Measurements from ENCODE around the gene MAPK12.
A peak's percentile ranks its signal among the peaks of the same experiment; 100 is the strongest.
"Not testable (repeated sequence)": the region's sequence is repeated elsewhere in the genome, so short reads cannot be mapped to it uniquely, and the experiment has no call there.

Gene MAPK12

DNA sequence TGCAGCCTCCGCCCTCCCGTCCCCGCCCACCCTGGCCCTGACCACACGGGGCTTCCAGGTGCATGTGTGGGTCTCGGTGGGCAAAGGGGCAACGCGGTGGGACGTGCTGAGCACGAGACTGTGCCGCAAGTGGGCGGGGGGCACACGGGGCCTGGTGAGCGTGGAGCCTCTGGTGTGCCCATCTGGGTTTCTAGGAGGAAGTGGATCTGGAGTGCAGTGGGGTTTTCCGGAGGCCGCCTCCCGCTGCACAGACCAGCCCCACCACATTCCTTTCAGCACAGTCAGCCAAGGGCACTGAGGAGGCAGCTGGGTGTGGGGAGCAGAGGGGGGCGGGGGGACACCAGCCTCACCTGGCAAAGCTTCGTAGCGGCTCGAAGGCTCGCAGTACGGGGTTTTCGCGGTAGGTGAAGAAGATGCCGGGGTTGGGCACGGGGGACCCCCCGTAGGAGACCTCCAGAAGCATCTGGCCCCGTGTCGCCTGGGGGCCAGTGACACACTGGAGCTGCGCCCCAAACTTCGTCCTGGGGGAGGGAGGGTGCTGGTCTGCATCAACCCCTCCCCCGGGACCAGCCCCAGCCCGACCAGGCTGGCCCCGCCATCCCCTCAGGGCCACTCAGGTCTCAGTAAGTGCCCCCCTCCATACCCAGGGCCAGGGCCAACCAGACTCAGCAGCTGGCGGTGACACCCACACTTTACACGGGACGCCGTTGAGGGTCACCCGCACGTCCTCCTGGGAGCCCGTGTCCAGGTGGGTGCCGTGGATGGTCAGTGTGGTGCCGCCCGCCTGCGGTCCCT, 21.1 kb upstream of the MAPK12 start:
- DNase-seq (ENCODE audit: low read depth in 2 of 2): no peak

DNA sequence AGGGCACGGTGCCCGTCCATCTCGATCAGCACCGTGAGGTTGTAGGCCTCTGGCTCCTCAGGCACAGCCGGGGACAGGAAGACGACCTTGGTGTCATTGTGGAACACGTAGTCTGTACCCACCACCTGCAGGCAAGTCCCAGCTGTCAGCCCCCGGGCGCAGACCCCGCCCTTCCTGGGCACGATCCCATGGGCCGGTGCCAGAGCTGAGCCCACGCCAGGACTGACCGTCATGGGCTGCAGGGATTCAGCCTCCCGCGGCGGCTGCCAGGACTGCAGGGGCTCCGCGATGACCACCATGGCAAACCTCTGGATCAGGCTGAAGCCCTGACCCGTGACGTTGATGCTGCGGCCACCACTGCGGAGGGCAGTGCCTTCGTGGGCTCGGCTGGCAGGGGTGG, 20.5 kb upstream of the MAPK12 start:
- DNase-seq (ENCODE audit: low read depth in 2 of 2): no peak

DNA sequence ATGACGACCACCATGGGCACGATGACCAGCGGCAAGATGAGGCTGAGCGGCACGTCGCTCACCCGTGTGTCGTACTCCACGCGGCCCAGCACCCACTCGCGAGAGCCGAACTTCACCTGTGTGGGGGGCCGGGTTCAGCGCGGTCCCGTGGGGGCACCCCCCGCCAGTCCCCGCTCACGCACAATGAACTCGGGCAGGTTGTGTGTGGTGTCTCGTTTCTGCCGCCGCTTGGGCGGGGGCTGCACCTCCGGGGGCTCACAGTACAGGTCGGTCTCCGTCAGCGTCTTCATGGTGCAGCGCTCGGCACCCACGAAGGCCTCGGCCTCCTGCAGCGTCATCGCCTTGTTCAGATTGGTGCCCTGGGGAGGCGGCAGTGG, 19.9 kb upstream of the MAPK12 start:
- DNase-seq (ENCODE audit: low read depth in 2 of 2): no peak

DNA sequence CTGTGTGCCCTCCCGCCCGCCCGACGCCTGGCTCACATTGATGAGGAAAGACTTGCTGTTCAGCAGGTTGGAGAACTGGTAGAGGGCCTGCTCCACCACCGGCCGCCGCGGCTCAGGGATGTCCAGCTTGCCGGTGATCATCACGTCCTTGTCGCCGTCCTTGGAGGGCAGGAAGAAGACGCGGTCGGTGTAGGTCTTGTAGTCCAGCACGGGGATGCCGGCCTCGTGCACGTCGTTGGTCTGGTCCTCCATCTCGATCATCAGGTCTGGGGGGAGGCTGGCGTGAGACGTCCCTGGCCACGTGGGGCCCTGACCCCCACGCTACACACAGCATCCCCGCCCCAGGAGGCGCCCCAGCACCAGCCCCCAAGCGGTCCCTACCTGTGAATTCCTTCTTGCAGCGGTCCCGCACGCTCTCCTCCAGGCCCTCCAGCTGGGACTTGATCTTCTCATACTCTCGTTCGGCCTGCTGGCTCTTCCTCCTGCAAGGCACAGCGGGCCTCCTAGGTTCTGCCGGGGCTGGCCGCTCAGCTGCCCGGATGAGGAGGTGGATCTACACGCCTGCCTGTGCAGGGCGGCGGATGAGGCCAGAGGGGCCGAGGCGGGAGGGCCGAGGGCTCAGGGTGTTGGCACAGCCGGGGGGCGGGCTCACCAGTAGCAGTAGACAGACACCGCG, 19.4 kb upstream of the MAPK12 start:
- DNase-seq (ENCODE audit: low read depth in 2 of 2): no peak

DNA sequence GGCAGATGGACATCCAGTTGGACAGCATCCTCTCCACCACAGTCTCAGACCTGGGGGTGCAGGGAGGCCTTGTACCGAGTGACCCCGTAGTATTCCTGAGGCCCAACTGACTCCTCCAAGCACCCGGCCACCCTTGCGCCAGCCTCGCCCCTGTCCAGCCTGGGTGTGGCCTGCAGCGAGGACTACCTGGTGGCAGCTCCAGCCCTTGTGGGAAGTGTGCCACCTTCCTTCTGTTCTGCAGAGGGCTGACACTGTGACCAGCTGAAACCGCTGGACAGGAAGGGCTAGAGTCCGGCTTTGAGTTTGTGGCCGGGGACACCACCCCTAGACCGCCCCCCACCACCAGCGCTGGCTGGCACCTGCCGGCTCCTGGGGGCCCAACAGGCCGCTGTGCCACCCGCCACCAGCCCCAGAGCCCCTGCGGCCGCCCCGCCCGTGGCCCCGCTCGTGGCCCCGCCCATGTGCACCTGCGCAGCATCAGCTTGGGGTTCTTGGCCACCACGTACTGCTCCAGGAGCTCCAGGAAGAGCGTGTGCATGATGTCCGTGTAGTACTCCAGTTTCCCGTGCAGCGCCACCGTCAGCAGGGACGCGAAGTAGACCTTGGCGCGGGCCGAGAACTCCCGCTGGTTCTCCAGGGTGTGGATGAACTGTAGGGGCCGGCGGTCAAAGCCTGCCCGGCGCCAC, 18.7 kb upstream of the MAPK12 start:
- DNase-seq (ENCODE audit: low read depth in 2 of 2): no peak

DNA sequence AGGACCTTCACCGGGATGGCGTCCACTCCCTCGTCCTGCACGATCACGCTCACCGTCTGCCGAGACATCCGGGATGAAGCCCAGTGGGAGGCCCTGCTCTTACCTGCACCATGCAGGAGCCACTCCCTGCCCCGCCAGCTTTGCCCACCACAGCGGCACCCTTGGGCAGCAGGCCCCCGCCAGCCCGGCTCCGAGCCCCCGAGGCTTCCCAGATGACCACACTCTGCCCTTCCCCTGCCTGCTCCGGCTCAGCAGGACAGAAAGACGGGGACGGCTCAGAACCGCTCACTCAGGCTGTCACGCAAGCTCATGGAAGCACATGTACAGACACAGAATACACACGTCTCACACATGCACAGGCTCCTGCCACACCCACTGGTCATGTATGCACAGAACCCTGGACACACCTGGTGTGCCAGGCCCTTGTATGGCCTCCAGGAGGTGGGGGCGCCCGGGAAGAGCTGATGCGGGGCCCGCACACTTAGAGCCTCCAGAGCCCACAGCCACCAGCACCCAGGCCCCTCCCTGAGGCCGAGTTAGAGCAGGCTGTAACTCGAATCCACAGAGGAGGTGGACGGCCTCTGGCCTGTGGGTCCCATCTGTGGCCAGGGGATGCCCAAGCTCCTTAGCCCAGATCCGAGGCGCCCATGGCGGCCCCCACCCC, 17.6 kb upstream of the MAPK12 start:
- no peak for DNase-seq (ENCODE audit: low read depth in 2 of 2)

DNA sequence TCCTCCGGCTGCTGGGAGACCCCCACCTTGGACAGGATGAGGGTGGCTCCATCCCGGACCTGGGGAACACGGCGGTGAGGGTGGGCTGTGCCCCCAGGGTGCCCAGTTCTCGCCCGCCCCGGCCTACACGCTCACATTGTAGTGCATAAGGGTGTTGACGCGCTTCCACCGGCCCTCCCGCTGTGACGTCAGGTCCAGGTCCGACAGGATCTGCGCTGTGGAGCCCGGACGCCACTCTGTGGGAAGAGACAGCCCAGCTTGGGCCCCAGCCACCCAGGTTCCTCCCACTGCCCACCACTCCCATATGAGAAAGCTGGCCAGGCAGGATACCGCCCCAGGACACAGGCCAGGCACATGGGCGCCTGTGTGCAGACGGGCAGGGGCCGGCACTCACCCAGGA, 17.0 kb upstream of the MAPK12 start:
- DNase-seq (ENCODE audit: low read depth in 2 of 2): no peak

DNA sequence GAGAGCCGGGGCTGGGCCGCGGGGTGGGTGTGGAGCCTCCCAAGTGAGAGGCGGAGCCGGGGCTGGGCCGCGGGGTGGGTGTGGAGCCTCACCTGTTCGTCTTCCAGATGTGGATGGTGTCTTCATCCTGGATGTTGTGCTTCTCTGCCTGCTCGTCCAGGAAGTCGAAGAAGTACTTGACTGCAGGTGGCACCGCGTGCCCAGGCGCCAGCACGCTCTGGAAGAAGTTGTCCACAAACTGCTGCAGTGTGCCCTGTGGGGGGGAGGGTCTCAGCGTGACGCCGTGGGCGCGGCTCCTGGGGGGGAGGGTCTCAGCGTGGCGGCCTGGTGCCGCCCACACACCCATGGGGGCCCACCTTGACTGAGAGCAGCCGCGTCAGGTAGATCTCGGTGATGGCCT, 16.3 kb upstream of the MAPK12 start:
- DNase-seq (ENCODE audit: low read depth in 2 of 2): no peak

DNA sequence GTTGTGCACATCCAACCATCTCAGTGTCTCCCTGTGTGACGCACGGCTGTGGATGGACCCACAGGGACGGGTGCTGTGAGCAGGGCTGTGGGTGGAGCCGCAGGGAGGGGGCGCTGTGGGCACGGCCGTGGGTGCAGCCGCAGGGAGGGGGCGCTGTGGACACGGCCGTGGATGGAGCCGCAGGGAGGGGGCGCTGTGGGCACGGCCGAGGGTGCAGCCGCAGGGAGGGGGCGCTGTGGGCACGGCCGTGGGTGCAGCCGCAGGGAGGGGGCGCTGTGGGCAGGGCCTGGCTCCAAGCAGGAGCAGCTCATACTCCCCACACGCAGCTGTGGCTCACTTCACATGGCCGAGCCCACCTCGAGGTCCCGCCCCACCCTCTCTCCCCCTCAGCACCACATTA, 14.7 kb upstream of the MAPK12 start:
- DNase-seq (ENCODE audit: low read depth in 2 of 2): peak in 1 of 2 experiments; percentile 32

DNA sequence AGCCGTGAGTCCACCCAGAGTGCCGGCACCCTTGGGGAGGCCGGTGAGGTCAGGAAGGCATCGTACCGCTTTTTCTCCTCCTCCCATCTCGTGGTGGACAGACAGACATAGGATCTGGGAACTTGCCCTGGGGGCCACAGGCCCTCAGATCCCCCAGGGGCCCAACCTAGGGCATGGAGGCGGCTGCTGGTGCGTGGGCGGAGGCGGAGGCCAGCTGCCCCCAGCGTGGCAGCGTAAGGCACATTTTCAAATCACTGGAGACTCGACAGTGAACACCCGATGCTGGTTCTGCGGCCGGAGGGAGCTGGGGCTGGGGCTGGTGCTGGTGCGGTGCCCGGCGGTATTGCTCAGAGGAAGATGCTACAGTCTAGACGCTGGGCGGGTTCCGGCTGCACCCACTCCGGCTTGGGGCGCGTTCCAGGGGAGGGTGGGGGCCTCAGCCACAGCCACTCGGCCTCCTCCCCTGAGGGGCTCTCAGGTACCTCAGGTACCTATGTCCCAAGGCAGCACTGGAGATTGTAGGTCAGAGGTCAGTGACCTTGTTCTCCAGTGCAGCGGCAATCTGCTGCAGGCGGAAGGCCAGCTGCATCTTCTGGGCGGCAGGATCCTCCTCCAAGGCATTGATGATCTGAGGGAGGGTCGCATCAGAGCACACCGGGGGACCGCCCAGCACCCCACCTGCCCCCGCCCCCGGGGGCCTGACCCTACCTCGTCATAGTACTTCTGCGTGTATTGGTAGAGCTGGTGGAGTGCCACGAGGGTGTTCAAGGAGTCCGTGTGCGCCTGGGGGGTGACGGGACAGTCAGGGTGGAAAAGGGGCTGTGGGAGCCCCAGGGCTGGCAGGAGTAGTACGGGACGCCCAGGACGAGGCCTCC, 13.9 kb upstream of the MAPK12 start:
- DNase-seq (ENCODE audit: low read depth in 2 of 2): no peak

DNA sequence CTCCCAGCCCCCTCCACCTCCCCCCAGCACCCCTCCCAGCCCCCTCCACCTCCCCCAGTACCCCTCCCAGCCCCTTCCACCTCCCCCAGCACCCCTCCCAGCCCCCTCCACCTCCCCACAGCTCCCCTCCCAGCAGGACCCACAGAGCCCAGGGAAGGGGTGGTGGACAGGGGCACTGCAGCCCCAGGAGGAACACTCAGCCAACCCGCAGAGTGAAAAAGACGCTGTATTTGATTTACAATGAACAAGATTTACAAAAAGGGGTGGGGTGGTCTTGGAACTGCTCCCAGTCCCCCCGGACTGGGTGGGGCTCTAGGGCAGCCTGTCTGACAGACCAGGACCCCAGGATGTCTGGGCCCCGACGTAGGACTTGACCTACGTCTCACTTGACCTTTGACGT, 13.3 kb upstream of the MAPK12 start:
- no peak for DNase-seq (ENCODE audit: low read depth in 2 of 2)

DNA sequence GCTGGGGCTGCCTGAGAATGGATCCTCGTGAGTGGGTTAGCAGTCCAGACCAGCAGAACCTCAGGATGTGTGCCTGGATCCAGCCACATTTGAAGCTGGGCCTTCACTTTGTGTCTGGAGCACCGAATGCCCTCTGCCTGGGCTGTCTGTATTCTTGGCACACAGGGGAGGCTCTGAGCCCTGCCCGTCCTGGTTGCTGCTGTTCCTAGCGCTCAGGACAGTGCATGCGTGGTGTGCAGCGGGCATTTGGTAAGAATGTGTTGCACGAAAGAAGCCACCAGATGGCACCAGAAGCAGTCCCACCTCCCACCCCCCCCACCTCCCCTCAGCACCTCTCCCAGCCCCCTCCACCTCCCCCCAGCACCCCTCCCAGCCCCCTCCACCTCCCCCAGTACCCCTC, 12.8 kb upstream of the MAPK12 start:
- no peak for DNase-seq (ENCODE audit: low read depth in 2 of 2)

DNA sequence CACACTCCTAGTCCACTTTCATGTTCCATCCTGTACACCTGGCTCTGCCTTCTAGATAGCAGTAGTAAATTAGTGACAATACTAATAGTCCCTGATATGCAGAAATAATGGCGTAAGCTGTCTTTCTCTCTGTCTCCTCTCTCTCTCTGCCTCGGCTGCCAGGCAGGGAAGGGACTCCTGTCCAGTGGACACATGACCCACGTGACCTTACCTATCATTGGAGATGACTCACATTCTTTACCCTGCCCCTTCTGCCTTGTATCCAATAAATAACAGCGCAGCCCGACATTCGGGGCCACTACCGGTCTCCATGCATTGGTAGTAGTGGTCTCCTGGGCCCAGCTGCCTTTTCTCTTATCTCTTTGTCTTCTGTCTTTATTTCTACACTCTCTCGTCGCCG, 12.3 kb upstream of the MAPK12 start:
- not testable (repeated sequence) for DNase-seq (ENCODE audit: low read depth in 2 of 2)

DNA sequence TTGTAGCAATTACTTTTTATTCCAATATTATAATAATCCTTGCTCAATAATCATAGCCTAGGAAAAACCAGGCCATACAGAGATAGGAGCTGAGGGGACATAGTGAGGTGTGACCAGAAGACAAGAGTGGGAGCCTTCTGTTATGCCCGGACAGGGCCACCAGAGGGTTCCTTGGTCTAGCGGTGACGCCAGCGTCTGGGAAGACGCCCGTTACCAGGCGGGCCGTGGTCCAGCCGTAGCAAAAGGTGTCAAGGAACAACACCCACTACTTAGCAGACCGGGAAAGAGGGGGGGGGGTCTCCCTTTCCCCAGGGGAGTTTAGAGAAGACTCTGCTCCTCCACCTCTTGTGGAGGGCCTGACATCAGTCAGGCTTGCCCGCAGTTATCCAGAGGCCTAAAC, 11.9 kb upstream of the MAPK12 start:
- DNase-seq (ENCODE audit: low read depth in 2 of 2): not testable (repeated sequence)

DNA sequence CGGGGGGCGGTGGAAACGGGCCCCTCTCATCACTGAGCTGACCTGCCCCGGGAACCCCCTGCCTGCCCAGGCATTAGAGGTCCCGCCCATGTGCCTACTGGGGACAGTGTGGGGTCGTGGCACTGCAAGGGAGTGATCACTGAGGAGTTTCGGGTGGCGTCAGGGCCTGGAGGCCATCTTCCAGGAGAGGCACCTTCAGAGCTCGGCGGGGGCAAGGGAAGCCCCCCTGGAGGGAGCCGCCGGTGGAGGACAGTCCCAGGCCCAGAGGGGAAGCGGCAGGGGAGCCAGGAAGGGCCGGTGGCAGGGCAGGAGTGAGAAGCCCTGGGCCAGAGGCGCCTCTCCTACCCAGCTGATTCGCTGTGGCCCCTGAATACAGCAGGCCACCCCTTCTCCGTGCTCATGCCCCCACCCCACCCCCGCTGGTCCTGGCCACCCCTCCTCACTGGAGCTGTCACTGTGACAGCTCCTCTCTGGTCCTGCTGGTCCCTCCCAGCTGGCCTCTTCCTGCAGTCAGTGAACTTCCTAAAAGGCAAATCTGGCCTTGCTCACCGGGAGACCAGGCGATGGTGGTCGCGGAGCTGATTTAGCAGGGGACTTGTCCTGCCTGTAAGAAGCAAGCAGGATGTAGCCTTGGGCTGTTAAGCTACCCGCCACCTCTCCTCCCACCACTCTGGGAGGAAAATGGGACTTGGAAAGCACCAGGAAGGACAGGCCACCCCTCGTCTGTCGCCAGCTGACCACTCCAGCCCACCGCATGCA, 10.7 kb upstream of the MAPK12 start:
- no peak for DNase-seq (ENCODE audit: low read depth in 2 of 2)

DNA sequence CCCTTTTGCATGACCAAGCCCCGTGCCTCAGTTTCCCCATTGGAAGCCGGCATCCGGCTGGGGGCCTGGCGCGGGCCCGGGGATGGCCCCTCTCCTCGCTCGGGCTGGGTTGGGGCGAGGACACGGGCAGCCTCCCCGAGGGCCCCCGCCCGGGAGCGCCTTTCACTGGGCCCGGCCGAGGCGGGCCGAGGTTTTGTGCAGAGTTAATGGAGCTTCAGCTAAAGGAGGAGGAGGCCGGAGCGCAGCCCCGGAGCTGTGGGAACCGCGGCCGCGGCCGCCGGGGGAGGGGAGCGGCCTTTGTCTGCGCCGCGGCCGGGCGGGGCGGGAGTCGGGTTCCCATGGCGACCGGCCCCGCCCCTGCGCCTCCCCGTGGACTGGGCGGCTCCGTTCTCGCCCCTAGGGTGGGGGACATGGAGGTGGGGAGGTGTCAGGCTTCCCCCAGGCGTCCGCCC, 10.1 kb upstream of the MAPK12 start:
- DNase-seq (ENCODE audit: low read depth in 2 of 2): peak in 1 of 2 experiments; percentile 39

DNA sequence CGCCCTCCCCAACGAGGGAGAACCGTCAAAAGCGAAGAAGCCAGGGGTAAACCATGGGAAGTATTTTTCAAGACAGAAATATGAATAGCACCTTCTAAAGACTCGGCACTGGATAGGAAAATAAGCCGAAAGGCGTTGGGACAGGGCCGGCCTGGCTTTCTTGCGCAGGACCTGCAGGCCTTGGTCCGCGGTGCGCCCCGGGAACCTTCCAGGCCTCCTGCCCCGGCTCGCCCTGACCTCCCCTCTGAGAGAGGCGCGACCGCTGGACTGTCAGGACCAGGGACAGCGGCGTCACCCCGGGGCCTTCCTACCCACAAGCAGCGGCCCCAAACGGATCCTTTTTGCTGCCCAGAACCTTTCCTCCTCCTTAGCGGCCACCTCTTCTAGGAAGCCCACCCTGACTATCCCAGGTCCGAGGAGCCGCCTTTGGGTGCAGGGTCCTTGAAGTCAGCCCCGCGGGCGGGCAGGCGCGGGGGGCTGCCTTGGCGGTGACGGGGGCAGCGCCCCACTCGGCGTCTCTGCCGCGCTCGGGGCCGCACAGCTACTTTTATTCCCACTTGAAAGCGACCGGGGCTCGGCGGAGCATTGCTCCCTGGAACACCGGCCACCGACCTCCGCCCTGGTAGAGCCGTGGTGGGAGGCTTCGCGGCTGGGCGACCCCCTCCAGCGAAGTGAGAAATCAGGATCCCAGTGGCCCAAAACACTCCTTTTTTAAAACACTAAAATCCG, 9.3 kb upstream of the MAPK12 start:
- peak in 1 of 2 experiments; percentile 46 for DNase-seq (ENCODE audit: low read depth in 2 of 2)

DNA sequence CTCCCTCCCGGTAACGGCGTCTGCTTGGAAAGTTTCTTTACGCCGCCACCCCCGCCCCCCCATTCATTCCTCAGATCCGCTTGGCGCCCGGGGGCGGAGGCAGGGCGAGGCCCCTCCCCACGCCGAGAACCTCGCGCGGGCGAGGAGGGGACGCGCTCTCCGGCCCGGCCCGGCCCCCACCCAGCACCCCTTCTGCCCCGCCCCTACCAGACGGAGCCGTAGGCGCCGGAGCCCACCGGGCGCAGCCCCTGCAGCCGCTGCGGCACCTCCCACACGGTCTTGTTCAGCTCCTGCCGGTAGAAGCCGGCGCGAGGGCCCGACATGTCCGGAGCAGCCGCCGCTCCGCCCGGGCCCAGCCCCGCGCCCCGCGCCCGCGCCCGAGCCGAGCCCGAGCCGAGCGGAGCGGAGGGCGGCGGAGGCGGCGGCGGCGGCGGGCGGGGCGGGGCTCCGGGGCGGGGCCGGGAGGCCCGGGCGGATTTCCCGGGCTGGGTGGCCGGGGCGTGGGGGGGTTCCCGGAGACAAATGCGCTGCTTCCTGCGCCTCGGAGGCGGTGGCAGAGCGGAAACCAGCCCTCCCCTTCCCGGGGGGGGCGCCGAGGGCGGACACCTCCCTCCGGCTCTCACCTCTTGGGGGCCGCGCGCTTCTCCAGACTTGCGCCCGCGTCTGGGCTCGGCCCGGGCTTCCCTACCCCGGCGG, 8.6 kb upstream of the MAPK12 start, which contains the start of gene MAPK11:
Gene MAPK11, minus strand, starts transcription at position 411 of the 696 bp plus-strand sequence. Its CDS starts 88 bp downstream, at position 323.
- peak; percentile 41 to 62 for DNase-seq (ENCODE audit: low read depth in 2 of 2)

DNA sequence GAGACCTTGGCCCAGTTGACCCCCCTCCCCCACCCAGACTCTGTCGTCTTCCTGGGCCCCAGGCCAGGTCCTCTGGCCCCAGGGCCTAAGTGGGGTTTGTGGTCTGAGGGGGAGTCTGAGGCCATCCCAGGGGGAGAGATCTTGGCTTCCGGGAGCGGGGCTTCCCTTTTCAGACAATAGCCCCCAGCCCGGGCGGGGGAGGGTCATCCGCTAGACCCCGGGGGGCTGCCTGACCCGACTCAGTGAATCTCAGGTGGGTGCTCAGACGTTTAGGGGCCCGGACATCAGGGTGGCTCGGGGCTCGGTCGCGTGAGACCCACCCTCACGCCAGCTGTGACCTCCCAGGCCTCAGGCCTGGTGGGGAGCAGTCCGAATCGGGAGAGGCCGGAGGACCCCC, 8.1 kb upstream of the MAPK12 start:
- no peak for DNase-seq (ENCODE audit: low read depth in 2 of 2)
